Mesothelial cell of epicardium (in vitro differentiated cells): ENCODE results near the gene SCYGR8. TPM values are rescaled to one million over a fixed set of nuclear protein-coding genes. Genes with fewer than 3 reads are reported as not detected.

Experiments
- DNase-seq, 2 experiments: peaks; one replicate each; pipeline ENCODE4 v3.0.0; 2021; ENCODE audit warnings: low spot score in 2 of 2; ENCODE audit not compliant: unreplicated experiment in 2 of 2
- H3K27ac Mint-ChIP-seq: 2 replicates; pipeline ENCODE4 v1.8.0; 2021; ENCODE audit warnings: mixed read lengths
- H3K27me3 Mint-ChIP-seq: 2 replicates; pipeline ENCODE4 v1.8.0; 2021; ENCODE audit warnings: low read depth, mixed read lengths
- H3K36me3 Mint-ChIP-seq: 2 replicates; pipeline ENCODE4 v1.8.0; 2021; ENCODE audit warnings: mixed read lengths
- H3K4me1 Mint-ChIP-seq: 2 replicates; pipeline ENCODE4 v1.8.0; 2021; ENCODE audit warnings: mixed read lengths
- H3K4me3 Mint-ChIP-seq: 2 replicates; pipeline ENCODE4 v1.8.0; 2021; ENCODE audit warnings: mild to moderate bottlenecking, moderate library complexity, mixed read lengths
- H3K9me3 Mint-ChIP-seq: 2 replicates; pipeline ENCODE4 v1.8.0; 2021; ENCODE audit warnings: mixed read lengths
- CTCF ChIP-seq: fragments of 200-600 bp; sonication (generic); IDR thresholded peaks from one replicate; pipeline ENCODE4 v1.5.0; 2021; ENCODE audit warnings: antibody characterized with exemption; ENCODE audit not compliant: unreplicated experiment
- total RNA-seq: library from RNA; stranded (reverse); gene quantifications from 3 replicates; pipeline ENCODE4 v1.2.1, GENCODE V29; 2021

Gene SCYGR8
- total RNA-seq: not detected in 3 replicates

GRCh38 chr2:227745594-227745993 lies at the start of gene SCYGR8:
Gene SCYGR8 (plus strand): TSS chr2:227745894. CDS start chr2:227745894, 0 bp downstream.
- no peaks in the 10 kb centered on the region for H3K27me3 Mint-ChIP-seq
- H3K4me1 Mint-ChIP-seq: no peaks in the 10 kb centered on the region
- TF ChIP-seq CTCF: no peak
- no peak within 1 kb of the TSS for H3K27ac Mint-ChIP-seq
- no peak within 1 kb of the TSS for H3K4me3 Mint-ChIP-seq
- no peak for DNase-seq
- no peaks in the 10 kb centered on the region for H3K36me3 Mint-ChIP-seq
- no peaks in the 10 kb centered on the region for H3K9me3 Mint-ChIP-seq

GRCh38 chr2:227696990-227697679 lies 48.6 kb upstream of the SCYGR8 start:
- Mint-ChIP-seq H3K27me3 (no peaks in the 10 kb centered on the region), H3K4me3 (no peak overlapping the region), H3K27ac (no peak overlapping the region), H3K9me3 (peaks cover 19% of the 10 kb centered on the region), H3K36me3 (peaks cover 28% of the 10 kb centered on the region), H3K4me1 (no peaks in the 10 kb centered on the region)
- no peak for DNase-seq
- TF ChIP-seq CTCF: no peak

GRCh38 chr2:227701556-227701955 lies 44.1 kb upstream of the SCYGR8 start:
- Mint-ChIP-seq H3K27ac (no peak overlapping the region), H3K4me1 (peaks cover 16% of the 10 kb centered on the region), H3K36me3 (peaks cover 18% of the 10 kb centered on the region), H3K4me3 (no peak overlapping the region), H3K9me3 (peaks cover 6% of the 10 kb centered on the region), H3K27me3 (no peaks in the 10 kb centered on the region)
- no peak for TF ChIP-seq CTCF
- DNase-seq: no peak

GRCh38 chr2:227703280-227703732 lies 42.4 kb upstream of the SCYGR8 start:
- no peak for TF ChIP-seq CTCF
- peak overlapping the region; percentile 96 for H3K27ac Mint-ChIP-seq
- H3K27me3 Mint-ChIP-seq: no peaks in the 10 kb centered on the region
- H3K36me3 Mint-ChIP-seq: peaks cover 18% of the 10 kb centered on the region
- H3K4me3 Mint-ChIP-seq: no peak overlapping the region
- DNase-seq: no peak
- peaks cover 16% of the 10 kb centered on the region for H3K4me1 Mint-ChIP-seq
- peaks cover 6% of the 10 kb centered on the region for H3K9me3 Mint-ChIP-seq

GRCh38 chr2:227703961-227704360 lies 41.7 kb upstream of the SCYGR8 start:
- Mint-ChIP-seq H3K27ac (peak overlapping the region; percentile 96), H3K9me3 (peaks cover 6% of the 10 kb centered on the region), H3K4me3 (no peak overlapping the region), H3K4me1 (peaks cover 16% of the 10 kb centered on the region), H3K27me3 (no peaks in the 10 kb centered on the region), H3K36me3 (peaks cover 16% of the 10 kb centered on the region)
- no peak for TF ChIP-seq CTCF
- no peak for DNase-seq
